Measurements from ENCODE around the gene FURIN. TPM values are rescaled to one million over a fixed set of nuclear protein-coding genes. Genes with fewer than 3 reads are reported as not detected.

Gene FURIN
- 143 and 146 TPM in 2 replicates for total RNA-seq

GRCh38 chr15:90868261-90868689, at the start of gene FURIN:
FURIN (plus strand) TSS chr15:90868588; CDS start chr15:90875741, 7,153 bp downstream.

GRCh38 chr15:90883976-90884718, 15.8 kb downstream of the FURIN start, which contains the start of gene FES:
FES (plus strand) TSS chr15:90884504; CDS start chr15:90885046, 542 bp downstream.

GRCh38 chr15:90902840-90903732, 34.7 kb downstream of the FURIN start, which contains the start of gene MAN2A2:
MAN2A2 (plus strand) TSS chr15:90903302; CDS start chr15:90904208, 906 bp downstream.

GRCh38 chr15:90931828-90932659, 63.7 kb downstream of the FURIN start, which contains the start of gene HDDC3:
HDDC3 (minus strand) TSS chr15:90932549; CDS start chr15:90932540, 9 bp downstream.

Other genes starting within 250 kb of the FURIN start
- gene BLM, start 151.2 kb upstream of the FURIN start, total RNA-seq, result 1.5 and 9.5 TPM in 2 replicates
- 12.9 and 24.5 TPM in 2 replicates for gene FES, start 15.9 kb downstream of the FURIN start, total RNA-seq
- 30.6 and 50.2 TPM in 2 replicates for gene MAN2A2, start 34.7 kb downstream of the FURIN start, total RNA-seq
- 16.5 and 24.3 TPM in 2 replicates for gene HDDC3, start 64.0 kb downstream of the FURIN start, total RNA-seq
- 52.3 and 71.6 TPM in 2 replicates for gene UNC45A, start 66.7 kb downstream of the FURIN start, total RNA-seq
- 12.9 and 18.5 TPM in 2 replicates for gene RCCD1, start 86.3 kb downstream of the FURIN start, total RNA-seq
- gene PRC1, start 125.9 kb downstream of the FURIN start, total RNA-seq, result 13.2 and 231 TPM in 2 replicates
- 7.3 and 12.4 TPM in 2 replicates for gene VPS33B, start 154.0 kb downstream of the FURIN start, total RNA-seq
- not detected in 2 replicates for gene SV2B, start 231.7 kb downstream of the FURIN start, total RNA-seq